Fibroblast of the conjunctiva (primary cell): ENCODE data around the gene PACS1.
A peak's percentile ranks its signal among the peaks of the same experiment; 100 is the strongest.
"Not testable (repeated sequence)": the region's sequence is repeated elsewhere in the genome, so short reads cannot be mapped to it uniquely, and the experiment has no call there.

ENCODE experiments used
- DNase-seq: peaks from one replicate; pipeline ENCODE4 v3.0.0-alpha.2; 2010; ENCODE audit warnings: low read depth

PACS1 gene

GRCh38 chr11:66276619-66277018, 206.5 kb downstream of the PACS1 start:
- not testable (repeated sequence) for DNase-seq

- not testable (repeated sequence) for DNase-seq
These were observed 207.0 kb downstream of the PACS1 start for GRCh38 chr11:66277064-66277463.

- no peak for DNase-seq
These were observed 207.6 kb downstream of the PACS1 start, which contains the start of gene CNIH2 for GRCh38 chr11:66277471-66278362. TSS of gene CNIH2 (plus strand) at chr11:66278175. CDS start at chr11:66278457, 282 bp downstream.

- no peak for DNase-seq
These were observed 208.5 kb downstream of the PACS1 start for GRCh38 chr11:66278363-66279091.

- DNase-seq: no peak
These were observed 209.1 kb downstream of the PACS1 start for GRCh38 chr11:66279092-66279734.

- no peak for DNase-seq
These were observed 210.4 kb downstream of the PACS1 start for GRCh38 chr11:66280428-66280827.

- no peak for DNase-seq
These were observed 210.9 kb downstream of the PACS1 start for GRCh38 chr11:66281001-66281400.

GRCh38 chr11:66281776-66282467, 211.8 kb downstream of the PACS1 start:
- no peak for DNase-seq

GRCh38 chr11:66282468-66283455, 212.7 kb downstream of the PACS1 start:
- peak; percentile 94 for DNase-seq

GRCh38 chr11:66283461-66284105, 213.5 kb downstream of the PACS1 start:
- DNase-seq: no peak

GRCh38 chr11:66284526-66285078, 214.5 kb downstream of the PACS1 start:
- no peak for DNase-seq

GRCh38 chr11:66285250-66285947, 215.3 kb downstream of the PACS1 start:
- no peak for DNase-seq

GRCh38 chr11:66286699-66287098, 216.6 kb downstream of the PACS1 start:
- no peak for DNase-seq

- DNase-seq: no peak
These were observed 217.3 kb downstream of the PACS1 start for GRCh38 chr11:66287211-66287888.

- no peak for DNase-seq
These were observed 218.0 kb downstream of the PACS1 start for GRCh38 chr11:66287889-66288670.

GRCh38 chr11:66288671-66289547, 218.8 kb downstream of the PACS1 start, which contains the start of gene YIF1A:
TSS of gene YIF1A (minus strand) at chr11:66289143. CDS start at chr11:66288985, 158 bp downstream.
- peak; percentile 99 for DNase-seq
